Measurements from ENCODE around the gene WDR90. TPM values are rescaled to one million over a fixed set of nuclear protein-coding genes. Genes with fewer than 3 reads are reported as not detected.
A peak's percentile ranks its signal among the peaks of the same experiment; 100 is the strongest.

Gene WDR90
- total RNA-seq, 1 donor from 2014 or later: 25.2 TPM

DNA sequence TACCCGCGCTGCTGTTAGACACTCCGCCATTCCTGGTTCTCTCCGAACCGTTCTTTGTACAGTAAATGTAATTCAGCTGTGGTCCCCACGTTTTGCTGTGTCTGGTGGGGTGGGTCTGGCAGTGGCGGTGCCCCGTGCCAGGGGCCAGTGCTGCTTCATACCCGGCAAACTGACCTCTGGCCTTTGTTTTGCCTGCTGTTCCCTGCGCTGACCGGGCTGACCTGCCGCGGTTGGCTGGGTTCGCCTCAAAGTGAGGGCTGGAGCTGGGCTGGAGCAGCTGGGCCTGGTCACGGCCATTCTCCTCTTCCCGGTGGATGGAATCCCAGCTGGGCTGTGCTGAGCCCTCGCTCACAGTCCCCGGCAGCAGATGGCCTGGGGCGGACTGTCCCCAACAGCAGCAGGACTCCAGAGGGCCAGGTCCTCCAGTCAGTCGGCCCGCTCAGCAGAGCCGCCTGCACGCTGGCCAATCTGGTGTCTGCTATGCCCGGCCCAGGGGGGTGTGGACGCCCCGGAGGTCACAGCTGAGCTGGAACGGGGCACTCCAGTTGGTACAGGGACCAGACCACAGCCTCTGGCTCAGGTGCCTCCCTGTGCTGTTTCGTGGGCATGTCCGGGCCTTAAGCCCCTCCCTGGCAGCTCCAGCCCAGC is 19.9 kb upstream of the WDR90 start:
- H3K27ac Mint-ChIP-seq (ENCODE audit: unreplicated experiment): no peak overlapping the region
- DNase-seq (ENCODE audit: low spot score): no peak
- H3K4me3 Mint-ChIP-seq (ENCODE audit: unreplicated experiment): no peak overlapping the region
- TF ChIP-seq, protein P1, sequence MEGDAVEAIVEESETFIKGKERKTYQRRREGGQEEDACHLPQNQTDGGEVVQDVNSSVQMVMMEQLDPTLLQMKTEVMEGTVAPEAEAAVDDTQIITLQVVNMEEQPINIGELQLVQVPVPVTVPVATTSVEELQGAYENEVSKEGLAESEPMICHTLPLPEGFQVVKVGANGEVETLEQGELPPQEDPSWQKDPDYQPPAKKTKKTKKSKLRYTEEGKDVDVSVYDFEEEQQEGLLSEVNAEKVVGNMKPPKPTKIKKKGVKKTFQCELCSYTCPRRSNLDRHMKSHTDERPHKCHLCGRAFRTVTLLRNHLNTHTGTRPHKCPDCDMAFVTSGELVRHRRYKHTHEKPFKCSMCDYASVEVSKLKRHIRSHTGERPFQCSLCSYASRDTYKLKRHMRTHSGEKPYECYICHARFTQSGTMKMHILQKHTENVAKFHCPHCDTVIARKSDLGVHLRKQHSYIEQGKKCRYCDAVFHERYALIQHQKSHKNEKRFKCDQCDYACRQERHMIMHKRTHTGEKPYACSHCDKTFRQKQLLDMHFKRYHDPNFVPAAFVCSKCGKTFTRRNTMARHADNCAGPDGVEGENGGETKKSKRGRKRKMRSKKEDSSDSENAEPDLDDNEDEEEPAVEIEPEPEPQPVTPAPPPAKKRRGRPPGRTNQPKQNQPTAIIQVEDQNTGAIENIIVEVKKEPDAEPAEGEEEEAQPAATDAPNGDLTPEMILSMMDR (IDR thresholded peaks at IDR 0.05; ENCODE audit: unreplicated experiment): no peak
- H3K9me3 Mint-ChIP-seq (ENCODE audit: unreplicated experiment): no peaks in the 10 kb centered on the region
- H3K36me3 Mint-ChIP-seq (ENCODE audit: low read depth, unreplicated experiment): peaks cover 5% of the 10 kb centered on the region
- H3K27me3 Mint-ChIP-seq (ENCODE audit: unreplicated experiment): peaks cover 5% of the 10 kb centered on the region
- H3K4me1 Mint-ChIP-seq (ENCODE audit: unreplicated experiment): no peaks in the 10 kb centered on the region

DNA sequence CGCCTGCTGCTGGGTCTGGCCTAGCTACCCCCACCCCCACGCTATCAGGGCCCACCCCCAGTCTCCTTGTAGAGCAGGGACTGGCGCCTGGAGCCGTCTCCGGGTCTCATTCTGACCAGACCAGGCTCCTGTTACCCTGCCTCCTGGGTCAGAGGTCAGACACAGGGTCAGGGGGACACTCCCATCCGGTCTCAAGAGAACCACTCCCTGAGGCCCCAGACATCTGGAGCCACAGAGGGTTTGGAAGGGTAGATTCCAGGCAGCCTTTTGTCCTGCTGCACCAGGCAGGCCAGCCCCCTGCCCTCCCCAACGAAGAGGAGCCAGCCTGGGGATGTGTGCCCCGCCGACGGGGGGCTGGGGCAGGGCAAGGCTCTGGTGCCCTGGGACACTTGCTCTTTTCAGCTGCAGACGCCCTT is 19.3 kb upstream of the WDR90 start:
- Mint-ChIP-seq H3K27me3 (ENCODE audit: unreplicated experiment) (peaks cover 5% of the 10 kb centered on the region), H3K36me3 (ENCODE audit: low read depth, unreplicated experiment) (peaks cover 5% of the 10 kb centered on the region), H3K27ac (ENCODE audit: unreplicated experiment) (no peak overlapping the region), H3K4me1 (ENCODE audit: unreplicated experiment) (no peaks in the 10 kb centered on the region), H3K4me3 (ENCODE audit: unreplicated experiment) (no peak overlapping the region), H3K9me3 (ENCODE audit: unreplicated experiment) (no peaks in the 10 kb centered on the region)
- DNase-seq (ENCODE audit: low spot score): no peak
- TF ChIP-seq, protein P1 (IDR thresholded peaks at IDR 0.05; ENCODE audit: unreplicated experiment): no peak

DNA sequence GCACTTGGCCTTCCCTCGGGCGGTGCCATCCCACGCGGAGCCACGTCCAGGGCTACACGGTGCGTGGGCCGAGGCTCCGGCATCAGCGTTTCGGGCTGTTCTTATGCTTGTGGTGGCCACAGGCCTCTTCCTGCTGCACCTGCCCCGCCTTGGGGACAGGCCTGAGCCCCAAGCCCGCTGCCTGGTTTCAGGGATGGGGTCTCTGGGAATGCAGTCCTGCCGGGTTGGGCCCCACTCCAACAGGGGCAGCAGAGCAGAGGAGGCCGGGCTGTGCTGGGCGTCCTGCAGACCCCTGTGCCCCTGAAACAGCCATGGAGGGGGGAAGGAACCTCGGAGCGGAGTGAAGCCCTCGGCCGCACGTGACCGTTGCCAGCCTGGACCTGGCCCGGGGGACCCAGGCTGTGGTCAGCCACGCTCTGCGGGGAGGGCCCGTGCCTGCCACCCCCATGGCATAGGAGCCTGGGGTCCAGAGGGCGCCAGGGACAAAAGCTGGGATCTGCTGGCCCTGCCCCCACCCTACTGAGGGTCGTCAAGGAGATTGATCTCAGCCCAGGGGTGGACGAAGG is 18.8 kb upstream of the WDR90 start:
- H3K4me3 Mint-ChIP-seq (ENCODE audit: unreplicated experiment): no peak overlapping the region
- peak; percentile 4 for DNase-seq (ENCODE audit: low spot score)
- H3K9me3 Mint-ChIP-seq (ENCODE audit: unreplicated experiment): no peaks in the 10 kb centered on the region
- H3K36me3 Mint-ChIP-seq (ENCODE audit: low read depth, unreplicated experiment): peaks cover 5% of the 10 kb centered on the region
- peaks cover 5% of the 10 kb centered on the region for H3K27me3 Mint-ChIP-seq (ENCODE audit: unreplicated experiment)
- TF ChIP-seq, protein P1 (IDR thresholded peaks at IDR 0.05; ENCODE audit: unreplicated experiment): no peak
- H3K4me1 Mint-ChIP-seq (ENCODE audit: unreplicated experiment): no peaks in the 10 kb centered on the region
- H3K27ac Mint-ChIP-seq (ENCODE audit: unreplicated experiment): no peak overlapping the region

- no peaks in the 10 kb centered on the region for H3K4me1 Mint-ChIP-seq (ENCODE audit: unreplicated experiment)
- no peaks in the 10 kb centered on the region for H3K9me3 Mint-ChIP-seq (ENCODE audit: unreplicated experiment)
- H3K27ac Mint-ChIP-seq (ENCODE audit: unreplicated experiment): no peak within 1 kb of the TSS
- H3K36me3 Mint-ChIP-seq (ENCODE audit: low read depth, unreplicated experiment): peaks cover 5% of the 10 kb centered on the region
- TF ChIP-seq, protein P1 (IDR thresholded peaks at IDR 0.05; ENCODE audit: unreplicated experiment): no peak
- H3K27me3 Mint-ChIP-seq (ENCODE audit: unreplicated experiment): peaks cover 5% of the 10 kb centered on the region
- no peak within 1 kb of the TSS for H3K4me3 Mint-ChIP-seq (ENCODE audit: unreplicated experiment)
- DNase-seq (ENCODE audit: low spot score): peak; percentile 26
These were observed 18.3 kb upstream of the WDR90 start, which contains the start of gene WFIKKN1 for GRCh38 chr16:630815-631405. WFIKKN1 (plus strand) TSS chr16:630985; CDS start chr16:631254, 269 bp downstream.
